GM19452 (cell line): ENCODE data around the gene TMOD4.
A peak's percentile ranks its signal among the peaks of the same experiment; 100 is the strongest.
"Not testable (repeated sequence)": the region's sequence is repeated elsewhere in the genome, so short reads cannot be mapped to it uniquely, and the experiment has no call there.

Experiments
- ATAC-seq: cut with Tn5 transposase; IDR thresholded peaks from one replicate; pipeline ENCODE4 v1.9.1; 2021; ENCODE audit not compliant: unreplicated experiment

Gene TMOD4

DNA sequence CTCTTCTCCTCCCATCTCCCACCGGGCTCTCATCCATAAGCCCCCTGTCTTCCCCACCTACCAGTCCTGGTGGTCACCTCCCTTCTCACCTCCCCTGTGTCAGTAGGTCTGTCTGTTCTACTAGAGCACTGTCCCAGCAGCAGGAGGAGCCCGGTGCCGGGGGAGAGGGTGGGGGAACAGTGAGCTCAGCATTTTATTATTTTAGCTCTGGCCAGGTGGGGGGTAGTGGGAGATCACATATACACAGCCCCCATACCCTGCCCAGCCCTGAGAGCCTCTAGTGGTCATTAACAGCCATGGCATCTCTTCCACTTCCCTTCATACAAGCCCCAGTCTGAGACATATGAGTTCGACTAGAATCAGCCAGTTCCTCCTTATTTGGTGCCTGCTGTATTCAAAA lies at the start of gene TMOD4:
Gene TMOD4 (minus strand): TSS at position 119 of the 400 bp plus-strand sequence. CDS start 1,106 bp downstream, outside the sequence.
- ATAC-seq = no peak

DNA sequence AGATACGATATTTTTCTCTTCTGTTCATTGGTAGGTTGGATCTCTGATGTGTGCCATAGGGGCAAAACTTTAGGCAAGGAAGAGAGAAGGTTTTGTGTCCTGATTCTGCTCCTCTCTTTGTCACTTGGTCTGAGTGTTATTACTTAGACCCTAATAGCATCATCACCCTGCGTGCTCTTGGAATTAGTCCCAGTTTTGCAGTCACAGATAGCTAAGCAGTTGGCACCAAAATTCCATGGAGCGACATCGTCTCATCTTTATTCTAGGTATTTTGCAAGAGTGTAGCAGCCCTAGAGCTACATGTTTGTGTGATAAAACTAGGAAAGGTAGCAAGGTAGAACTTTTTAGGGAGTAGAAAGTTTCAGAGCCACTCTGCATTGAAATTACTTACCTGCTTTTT lies 46.3 kb upstream of the TMOD4 start:
- no peak for ATAC-seq

DNA sequence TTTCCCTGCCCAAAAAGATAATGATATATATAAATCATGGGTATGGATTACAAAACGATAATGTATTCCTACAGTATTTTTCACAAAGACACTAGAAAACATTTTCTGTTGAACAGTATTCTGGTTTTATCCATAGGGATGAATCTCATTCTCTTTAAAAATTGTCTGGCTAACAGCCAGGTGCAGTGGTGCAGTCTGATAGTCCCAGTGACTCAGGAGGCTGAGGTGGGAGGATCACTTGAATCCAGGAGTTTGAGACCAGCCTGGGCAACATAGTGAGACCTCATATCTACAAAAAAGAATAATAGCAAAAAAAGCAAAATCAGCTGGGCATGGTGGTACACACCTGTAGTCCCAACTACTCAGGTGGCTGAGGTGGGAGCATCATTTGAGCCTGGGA lies 45.8 kb upstream of the TMOD4 start:
- ATAC-seq = no peak

DNA sequence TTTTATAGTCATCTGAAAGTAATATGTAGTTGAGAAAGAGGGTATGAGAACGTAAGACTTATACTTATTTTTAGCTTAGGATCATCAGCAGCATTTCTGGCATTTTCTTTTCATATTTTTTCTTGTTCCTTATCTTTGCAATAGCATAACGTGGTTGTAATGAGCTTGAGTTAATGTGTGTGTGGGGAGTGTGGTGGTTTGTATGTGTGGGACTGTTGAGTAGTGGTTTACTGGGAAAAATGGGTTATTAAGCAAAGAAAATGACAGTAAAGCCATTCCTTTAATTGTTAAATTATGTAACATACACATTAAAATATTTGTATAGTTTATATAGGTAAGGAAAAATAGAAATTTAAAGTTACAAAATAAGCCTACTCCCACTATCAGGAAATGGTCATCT lies 37.8 kb upstream of the TMOD4 start:
- ATAC-seq = no peak

DNA sequence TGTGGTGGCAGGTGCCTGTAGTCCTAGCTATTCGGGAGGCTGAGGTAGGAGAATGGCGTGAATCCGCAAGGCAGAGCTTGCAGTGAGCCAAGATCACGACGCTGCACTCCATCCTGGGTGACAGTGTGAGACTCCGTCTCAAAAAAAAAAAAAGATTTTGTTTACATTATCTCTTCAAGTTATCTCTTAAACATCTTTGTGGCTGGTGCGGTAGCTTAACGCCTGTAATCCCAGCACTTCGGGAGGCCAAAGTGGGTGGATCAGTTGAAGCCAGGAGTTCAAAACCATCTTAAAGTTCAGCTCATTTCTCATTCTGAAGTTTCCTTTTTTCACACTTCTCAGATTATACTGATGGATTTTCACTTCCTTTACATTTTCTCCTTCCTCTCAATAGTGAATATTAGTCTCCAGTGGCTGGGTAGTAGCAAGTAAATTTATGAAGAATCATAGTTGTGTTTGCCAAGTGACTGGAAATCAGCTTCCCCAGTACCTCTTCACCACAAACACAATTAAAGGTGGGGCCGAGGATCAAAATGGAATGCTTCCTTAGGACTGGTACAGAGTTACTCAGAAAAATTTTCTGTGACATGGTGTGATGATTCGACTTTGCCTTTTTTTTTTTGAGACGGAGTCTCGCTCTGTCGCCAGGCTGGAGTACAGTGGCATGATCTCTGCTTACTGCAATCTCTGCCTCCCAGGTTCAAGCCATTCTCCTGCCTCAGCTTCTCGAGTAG lies 36.4 kb upstream of the TMOD4 start:
- no peak for ATAC-seq

DNA sequence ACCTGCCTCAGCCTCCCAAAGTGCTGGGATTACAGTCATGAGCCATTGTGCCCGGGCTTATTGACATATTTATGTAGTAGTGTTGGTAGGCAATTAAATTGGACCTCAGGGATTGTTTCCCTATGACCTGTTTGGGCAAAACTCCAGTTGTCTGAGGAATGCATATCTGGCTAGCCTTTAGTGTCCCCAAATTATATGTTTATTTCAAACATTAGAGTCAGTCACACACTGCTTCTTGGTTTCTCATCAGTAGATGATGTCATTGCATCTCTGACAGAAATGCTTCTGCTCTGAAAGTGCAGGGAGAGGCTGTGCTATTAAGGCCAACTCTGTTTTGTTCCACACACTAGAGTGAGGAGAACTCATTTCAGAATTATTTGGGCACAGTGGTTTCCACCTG lies 35.0 kb upstream of the TMOD4 start:
- no peak for ATAC-seq

DNA sequence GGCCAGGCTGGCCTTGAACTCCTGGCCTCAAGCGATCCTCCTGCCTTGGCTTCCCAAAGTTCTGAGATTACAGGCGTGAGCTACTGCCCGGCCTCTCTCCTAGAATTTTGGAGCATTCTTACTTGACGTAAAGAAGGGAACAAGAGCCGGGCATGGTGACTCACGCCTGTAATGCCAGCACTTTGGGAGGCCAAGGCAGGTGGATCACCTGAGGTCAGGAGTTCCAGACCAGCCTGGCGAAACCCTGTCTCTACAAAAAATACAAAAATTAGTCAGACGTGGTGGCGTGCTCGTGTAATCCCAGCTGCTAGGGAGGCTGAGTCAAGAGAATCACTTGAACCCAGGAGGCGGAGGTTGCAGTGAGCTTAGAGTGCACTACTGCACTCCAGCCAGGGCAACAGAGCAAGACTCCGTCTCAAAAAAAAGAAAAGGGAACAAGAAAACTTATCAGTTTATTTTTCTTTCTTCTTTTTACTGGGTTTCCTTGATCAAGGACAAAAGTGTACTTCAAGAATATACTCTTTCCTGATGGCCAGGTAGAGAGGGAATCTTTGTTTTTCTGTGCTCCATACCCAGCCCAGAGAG lies 29.7 kb upstream of the TMOD4 start:
- ATAC-seq = not testable (repeated sequence)

DNA sequence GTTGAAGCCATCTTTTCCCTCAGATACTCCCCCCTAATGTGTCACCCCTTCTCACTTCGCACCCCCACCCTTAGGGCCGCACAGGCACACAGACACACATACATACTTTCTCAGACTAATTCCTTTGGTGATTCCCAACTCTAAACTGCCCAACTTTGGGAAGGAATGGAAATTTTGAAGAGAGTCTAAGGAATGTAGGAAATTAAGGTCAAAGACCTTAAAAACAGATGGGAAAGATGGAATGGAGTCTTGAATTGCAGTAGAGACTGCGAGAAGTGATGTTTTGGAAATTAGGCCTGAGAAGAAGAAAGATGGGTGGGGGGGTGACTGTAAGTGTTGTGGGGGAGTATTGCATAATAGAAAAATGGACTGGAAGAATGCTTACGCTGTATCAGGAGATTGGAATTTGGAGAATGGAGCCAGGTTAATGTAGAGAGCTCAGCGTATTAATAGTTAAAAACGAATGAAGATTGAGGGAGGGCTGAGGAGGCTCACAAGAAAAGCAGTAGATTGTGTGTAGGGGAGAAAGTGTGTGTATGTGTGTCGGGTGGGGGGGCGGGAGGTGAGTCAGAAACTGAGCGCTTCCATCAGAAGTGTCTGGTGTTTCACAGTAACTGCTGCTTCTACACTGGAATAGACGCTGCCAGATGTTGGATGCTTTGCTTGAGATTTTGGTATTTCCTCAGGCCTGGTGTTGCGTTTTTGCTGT lies 24.2 kb upstream of the TMOD4 start:
- no peak for ATAC-seq

DNA sequence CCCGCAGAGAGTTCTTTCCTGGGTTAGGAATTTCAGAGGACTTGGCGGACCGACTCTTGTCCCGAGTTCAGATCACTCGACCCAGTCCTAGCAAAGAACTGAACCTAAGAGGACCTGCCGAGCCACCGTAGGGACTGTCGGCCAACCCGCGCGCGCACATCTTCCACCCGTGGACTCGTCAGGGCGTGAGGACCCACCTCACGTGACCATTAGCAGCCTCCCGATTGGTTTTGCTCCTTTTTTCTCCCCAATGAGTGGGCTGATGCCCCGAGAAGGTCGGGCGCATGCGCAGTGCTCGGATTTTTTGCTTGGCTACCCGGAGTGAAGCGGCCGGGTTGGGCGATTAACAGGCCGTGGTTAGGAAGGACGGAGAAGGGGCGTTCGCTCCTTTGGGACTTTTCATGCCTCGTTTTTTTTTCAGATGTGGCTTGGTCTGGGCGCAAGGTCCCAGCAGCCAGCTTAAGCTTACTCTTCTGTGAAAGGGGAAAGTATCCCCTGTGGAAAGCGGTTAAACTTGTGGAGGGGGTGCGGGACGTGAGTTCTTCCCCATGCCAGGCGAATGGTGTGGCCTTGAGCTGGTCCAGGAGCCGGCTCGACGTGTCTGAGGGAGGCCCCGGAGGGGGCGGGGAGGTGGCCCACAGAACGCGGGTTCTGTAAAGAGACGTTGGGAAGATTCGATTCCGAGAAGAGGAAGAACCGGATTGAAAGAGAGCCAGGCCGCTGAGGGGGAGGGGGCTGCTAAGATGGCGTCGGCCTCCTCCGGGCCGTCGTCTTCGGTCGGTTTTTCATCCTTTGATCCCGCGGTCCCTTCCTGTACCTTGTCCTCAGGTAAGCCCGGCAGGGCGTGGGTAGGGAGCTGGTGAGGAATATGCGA lies 22.7 kb upstream of the TMOD4 start, which contains the start of gene PIP5K1A:
Gene PIP5K1A (plus strand): TSS at position 299 of the 874 bp plus-strand sequence. CDS start 445 bp downstream, at position 744.
- peak; percentile 78 for ATAC-seq

DNA sequence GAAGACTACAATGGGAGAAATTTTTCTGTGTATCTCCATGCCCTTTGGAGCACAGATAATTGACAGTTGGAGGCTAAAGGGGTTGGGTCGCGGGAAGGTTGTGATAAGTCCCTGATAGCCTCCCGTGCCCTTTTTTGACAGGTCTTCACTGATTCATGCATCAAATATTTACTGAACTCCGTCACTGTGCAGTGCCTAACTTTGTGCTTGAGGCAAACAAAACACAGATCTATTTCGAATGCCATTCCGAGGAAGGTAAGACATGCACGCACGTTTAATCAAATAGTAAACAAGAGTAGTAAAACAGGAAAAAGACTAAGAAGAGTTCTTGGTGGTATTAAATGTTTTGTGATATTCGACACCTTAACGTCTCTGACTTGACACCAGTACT lies 22.1 kb upstream of the TMOD4 start:
- ATAC-seq = no peak

DNA sequence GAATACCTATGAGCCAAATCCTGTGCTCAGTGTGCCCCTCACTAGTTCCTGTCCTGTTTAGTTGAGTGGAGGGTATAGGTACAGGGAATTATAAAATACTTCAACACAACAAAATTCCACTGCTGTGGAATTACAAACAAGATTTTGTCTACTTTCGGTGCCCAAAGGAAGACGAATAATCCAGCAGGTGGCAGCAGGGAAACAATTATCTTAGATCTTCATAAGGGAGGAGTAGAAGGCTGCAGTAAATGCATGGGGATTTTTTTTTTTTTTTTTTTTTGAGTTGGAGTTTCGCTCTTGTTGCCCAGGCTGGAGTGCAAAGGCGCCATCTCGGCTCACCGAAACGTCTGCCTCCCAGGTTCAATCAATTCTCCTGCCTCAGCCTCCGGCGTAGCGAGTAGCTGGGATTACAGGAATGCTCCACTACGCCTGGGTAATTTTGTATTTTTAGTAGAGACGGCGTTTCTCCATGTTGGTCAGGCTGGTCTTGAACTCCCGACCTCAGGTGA lies 20.6 kb upstream of the TMOD4 start:
- ATAC-seq = no peak

DNA sequence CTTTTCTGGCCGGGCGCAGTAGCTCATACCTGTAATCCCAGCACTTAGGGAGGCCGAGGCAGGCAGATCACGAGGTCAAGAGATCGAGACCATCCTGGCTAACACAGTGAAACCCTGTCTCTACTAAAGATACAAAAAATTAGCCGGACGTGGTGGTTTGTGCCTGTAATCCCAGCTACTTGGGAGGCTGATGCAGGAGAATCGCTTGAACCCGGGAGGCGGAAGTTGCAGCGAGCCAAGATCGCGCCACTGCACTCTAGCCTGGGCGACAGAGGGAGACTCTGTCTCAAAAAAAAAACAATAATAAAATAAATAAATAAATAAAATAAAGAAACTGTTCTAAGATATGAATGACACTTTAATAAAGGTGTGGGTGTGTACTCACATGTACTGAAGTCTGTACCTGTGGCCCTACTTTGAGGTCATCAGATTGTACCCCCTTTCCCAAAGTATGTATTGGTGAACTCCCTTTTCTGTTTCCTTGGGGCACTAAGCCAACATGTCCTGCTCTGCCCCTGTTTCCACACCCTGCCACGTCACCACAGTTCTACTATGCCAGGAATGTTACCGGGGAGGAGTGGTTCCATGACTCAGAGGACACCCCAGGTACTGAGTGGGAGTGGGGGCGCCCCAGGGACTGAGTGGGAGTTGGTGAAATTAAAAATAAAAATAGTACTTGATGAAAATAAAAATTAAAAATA lies 19.3 kb upstream of the TMOD4 start:
- ATAC-seq = not testable (repeated sequence)

DNA sequence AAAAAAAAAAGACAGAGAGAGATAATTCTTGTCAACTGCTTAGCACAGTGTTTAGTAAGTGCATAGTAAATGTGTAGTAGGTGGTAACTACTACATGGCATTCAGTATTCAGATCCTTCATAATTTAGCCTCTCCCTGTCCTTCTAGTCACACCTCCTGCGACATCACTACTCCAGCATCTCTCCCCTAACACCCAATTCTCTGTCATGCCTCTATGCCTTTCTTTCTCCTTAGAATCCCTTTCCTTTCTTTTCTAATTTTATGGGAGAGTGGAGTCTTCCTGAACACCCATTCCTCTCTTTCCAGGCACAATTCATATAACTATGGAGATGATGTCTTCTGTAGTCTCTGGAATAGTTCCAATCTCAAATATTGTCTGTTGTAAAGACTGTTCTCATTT lies 18.1 kb upstream of the TMOD4 start:
- no peak for ATAC-seq

DNA sequence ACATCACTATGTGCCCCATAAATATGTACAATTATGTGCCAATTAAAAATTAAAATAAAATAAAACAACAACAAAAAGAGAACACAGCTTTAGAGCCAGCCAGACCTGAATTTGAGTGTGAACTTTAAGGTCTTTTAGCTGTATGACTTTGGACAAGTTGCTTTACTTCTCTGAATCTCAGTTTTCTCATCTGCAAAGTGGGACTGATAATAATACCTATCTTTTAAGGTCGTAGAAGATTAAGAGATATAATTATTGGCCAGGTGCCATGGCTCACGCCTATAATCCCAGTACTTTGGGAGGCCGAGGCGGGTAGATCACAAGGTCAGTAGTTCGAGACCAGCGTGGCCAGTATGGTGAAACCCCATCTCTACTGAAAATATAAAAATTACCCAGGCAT lies 17.5 kb upstream of the TMOD4 start:
- no peak for ATAC-seq

DNA sequence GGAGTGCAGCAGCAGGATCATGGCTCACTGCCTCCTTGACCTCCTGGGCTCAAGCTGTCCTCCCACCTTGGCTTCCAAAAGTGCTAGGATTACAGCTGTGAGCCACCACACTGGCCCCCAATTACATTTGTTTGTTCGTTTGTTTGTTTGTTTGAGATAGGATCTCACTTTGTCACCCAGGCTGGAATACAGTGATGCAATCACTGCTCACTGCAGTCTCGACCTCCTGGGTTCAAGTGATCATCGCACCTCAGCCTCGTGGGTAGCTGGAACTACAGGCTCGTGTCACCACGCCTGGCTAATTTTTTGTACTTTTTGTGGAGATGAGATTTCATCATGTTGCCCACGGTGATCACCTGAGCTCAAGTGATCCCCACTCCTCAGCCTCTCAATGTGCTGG lies 16.3 kb upstream of the TMOD4 start:
- ATAC-seq = no peak

DNA sequence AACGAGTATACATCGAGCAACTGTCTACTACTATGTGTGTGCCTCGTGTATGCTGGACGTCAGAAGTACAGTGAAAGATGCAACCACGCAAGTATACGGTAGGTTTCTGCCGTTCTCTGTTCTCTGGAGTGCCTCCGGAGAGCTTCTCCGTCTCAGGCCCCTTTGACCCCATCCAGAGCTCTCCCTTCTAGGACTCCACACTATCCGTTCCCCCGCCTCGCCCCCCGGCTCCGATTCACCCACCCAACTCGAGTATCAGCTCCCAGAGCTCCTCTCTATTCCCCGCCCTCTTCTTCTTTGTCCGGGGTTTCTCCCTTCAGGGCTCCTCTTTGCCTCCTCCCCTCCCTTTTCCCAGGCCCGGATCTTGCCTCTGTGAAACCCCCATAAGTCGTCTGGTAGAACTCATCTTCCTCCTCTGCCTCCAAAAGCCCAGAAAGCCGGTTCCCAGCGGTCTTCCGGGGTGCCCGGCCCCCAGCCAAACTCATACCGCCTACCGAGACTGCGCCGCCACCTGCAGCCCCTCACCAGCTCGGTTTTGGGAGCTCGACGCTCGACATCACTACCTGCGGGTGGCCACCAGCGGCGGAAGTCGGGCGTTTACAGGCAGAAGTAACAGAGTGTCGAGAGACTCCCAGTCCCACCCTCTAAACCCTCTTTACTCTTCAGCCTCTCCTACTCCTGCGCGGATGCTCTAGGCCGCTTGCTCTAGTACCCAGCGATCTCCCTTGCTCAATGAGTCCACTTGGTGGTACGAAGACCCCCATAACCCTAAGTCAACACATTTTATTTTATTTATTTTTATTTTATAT lies 14.1 kb upstream of the TMOD4 start, which contains the start of gene VPS72:
Gene VPS72 (minus strand): TSS at position 561 of the 809 bp plus-strand sequence. CDS start 76 bp downstream, at position 485.
- ATAC-seq = peak; percentile 87

DNA sequence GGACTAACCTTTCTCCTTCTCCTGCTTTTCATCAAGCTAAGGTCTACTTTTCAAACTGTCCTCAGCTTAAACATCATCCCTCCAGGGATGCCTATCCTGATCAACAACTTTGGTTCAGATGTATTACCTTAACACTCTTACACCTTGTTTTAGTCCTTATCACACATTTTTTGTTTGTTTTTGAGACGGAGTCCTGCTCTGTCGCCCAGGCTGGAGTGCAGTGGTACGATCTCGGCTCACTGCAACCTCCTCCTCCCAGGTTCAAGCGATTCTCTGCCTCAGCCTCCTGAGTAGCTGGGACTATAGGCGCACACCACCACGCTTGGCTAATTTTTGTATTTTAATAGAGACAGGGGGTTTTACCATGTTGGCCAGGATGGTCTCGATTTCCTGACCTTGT lies 12.9 kb upstream of the TMOD4 start:
- not testable (repeated sequence) for ATAC-seq

DNA sequence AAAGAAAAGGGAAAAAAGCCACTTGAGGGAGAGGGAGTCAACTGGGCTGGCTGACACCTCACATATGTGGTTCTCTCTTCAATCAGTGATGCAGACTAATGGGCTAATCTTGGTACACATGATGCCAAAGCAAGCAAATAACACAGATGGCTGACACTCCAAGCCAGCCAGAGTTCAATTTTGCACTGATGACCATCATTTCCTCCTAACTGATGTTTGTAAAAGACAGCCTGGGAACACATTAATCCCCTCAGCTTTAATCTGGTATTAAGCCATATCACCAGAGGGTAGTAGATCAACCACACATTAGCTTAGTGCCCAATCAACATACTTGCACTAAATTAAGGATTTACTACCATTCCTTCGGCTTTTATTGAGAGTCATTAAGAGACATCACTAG lies 11.4 kb upstream of the TMOD4 start:
- ATAC-seq = no peak

DNA sequence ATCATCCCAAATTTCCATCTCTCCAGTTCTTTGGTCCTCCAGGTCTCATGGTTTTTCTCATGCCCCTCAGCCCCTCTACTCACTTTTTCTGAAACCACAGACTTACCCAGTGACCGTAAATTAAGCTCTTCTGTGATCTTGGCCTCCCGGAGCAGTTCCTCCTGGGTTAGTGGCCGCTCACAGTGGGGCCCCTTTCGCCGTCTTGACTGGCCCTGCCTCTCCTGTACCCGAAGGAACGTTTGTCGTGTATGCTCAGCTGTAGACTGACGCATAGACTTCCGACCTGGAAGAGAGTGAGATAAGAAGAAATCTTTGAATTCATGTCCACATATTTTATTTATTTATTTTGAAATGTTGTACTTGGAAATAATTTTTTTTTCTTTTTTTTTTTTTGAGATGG lies 8.4 kb upstream of the TMOD4 start:
- ATAC-seq = no peak
